H7 (cell line): ENCODE measurements around the gene DNMT1. TPM values are rescaled to one million over a fixed set of nuclear protein-coding genes. Genes with fewer than 3 reads are reported as not detected.
A peak's percentile ranks its signal among the peaks of the same experiment; 100 is the strongest.
"Not testable (repeated sequence)": the region's sequence is repeated elsewhere in the genome, so short reads cannot be mapped to it uniquely, and the experiment has no call there.

Source experiments
- DNase-seq: peaks from one replicate; pipeline ENCODE4 v3.0.0; 2012
- H3K27me3 ChIP-seq: 2 replicates; pipeline ENCODE4 v1.6.0; 2011; ENCODE audit warnings: mild to moderate bottlenecking, low read length; ENCODE audit not compliant: control insufficient read depth, insufficient read depth
- H3K36me3 ChIP-seq: replicated peaks from 2 replicates; pipeline ENCODE4 v1.5.1; 2011; ENCODE audit warnings: low read length; ENCODE audit not compliant: control insufficient read depth, insufficient read depth
- H3K4me3 ChIP-seq: 2 replicates; pipeline ENCODE4 v1.5.1; 2011; ENCODE audit warnings: low read depth, mild to moderate bottlenecking, control low read depth, low read length, moderate library complexity; ENCODE audit not compliant: insufficient read depth
- total RNA-seq: library from RNA; depleted of rRNA; stranded (reverse); fragments of >200 nt; shearing (Covaris generic); gene quantifications from 2 replicates; pipeline ENCODE4 v1.2.3, GENCODE V29; 2014

Gene DNMT1
- total RNA-seq, 1 experiment from 2014 or later: 128 TPM

DNA sequence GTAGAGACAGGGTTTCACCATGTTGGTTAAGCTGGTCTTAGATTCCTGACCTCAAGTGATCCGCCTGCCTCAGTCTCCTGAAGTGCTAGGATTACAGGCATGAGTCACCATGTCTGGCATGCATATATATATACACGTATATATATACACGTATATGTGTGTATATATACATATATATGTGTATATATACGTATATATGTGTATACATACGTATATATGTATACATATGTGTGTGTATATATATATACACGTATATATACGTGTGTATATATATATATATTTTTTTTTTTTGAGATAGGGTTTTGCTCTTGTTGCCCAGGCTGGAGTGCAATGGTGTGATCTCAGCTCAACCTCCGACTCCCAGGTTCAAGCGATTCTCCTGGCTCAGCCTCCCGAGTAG is 11.9 kb downstream of the DNMT1 start:
- Histone ChIP-seq H3K36me3 (peaks cover 17% of the 10 kb centered on the region), H3K4me3 (no peak overlapping the region)
- no peak for DNase-seq

DNA sequence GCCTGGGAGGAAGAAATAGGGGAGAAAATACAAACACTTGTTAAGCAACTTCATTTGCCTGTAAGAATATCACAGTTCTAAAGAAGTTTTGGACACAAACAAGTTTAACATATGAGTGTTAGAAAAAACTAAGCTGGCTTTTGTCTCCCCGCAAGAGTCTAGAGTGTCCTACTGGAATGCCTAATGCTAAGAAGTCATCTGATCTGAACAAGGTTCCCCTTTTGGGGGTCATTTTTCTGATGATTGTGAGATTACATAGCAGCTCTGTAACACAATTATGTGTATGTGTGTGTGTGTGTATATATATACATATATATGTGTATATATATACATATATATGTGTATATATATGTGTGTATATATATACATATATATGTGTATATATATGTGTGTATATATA is 12.7 kb downstream of the DNMT1 start:
- Histone ChIP-seq H3K36me3 (peaks cover 17% of the 10 kb centered on the region), H3K27me3 (no peaks in the 10 kb centered on the region), H3K4me3 (no peak overlapping the region)
- no peak for DNase-seq

More for the DNA sequence above, 11.9 kb downstream of the DNMT1 start:
- no peaks in the 10 kb centered on the region for H3K27me3 ChIP-seq

GRCh38 chr19:10180459-10180858 is 14.3 kb downstream of the DNMT1 start:
- DNase-seq: no peak
- no peaks in the 10 kb centered on the region for H3K27me3 ChIP-seq
- no peak overlapping the region for H3K4me3 ChIP-seq
- H3K36me3 ChIP-seq: peaks cover 17% of the 10 kb centered on the region

DNA sequence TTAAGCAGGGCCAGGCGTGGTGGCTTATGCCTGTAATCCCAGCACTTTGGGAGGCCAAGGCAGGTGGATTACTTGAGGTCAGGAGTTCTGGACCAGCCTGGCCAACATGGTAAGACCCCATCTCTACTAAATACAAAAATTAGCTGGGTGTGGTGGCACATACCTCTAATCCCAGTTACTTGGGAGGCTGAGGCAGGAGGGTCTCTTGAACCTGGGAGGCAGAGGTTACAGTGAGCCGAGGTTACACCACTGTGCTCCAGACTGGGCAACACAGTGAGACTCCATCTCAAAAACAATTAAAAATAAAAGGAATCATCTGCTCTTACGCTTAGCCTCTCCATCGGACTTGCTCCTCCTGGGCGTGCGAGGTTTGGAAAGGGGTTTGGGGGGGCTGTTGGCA is 14.7 kb downstream of the DNMT1 start:
- H3K4me3 ChIP-seq, DNase-seq, H3K27me3 ChIP-seq: not testable (repeated sequence)
- H3K36me3 ChIP-seq: peaks cover 19% of the 10 kb centered on the region

GRCh38 chr19:10173527-10173926 is 21.2 kb downstream of the DNMT1 start:
- H3K27me3 ChIP-seq: no peaks in the 10 kb centered on the region
- no peak for DNase-seq
- no peak overlapping the region for H3K4me3 ChIP-seq
- peaks cover 23% of the 10 kb centered on the region for H3K36me3 ChIP-seq

- H3K36me3 ChIP-seq: peaks cover 31% of the 10 kb centered on the region
- H3K27me3 ChIP-seq: no peaks in the 10 kb centered on the region
- no peak for DNase-seq
- no peak overlapping the region for H3K4me3 ChIP-seq
Observed at GRCh38 chr19:10168386-10168948, 26.3 kb downstream of the DNMT1 start.

DNA sequence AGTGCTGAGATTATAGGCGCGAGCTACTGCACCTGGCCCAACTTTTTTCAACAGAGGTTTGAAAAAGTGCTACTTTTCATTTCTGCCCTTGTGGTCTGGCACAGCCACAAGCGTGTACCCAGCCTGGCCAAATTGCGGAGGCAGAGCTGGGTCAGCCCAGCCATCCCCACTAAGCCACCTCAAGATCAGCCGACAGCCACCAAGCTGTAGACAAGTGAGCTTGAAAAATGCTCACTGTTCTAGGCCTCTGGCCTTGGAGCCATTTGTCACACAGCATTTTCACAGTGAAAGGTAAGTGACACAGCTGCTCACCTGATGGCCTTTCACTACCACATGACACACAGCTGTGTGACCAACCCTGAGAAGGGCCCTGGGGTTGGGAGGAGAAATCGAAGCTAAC is 27.3 kb downstream of the DNMT1 start:
- Histone ChIP-seq H3K27me3 (no peaks in the 10 kb centered on the region), H3K36me3 (peaks cover 33% of the 10 kb centered on the region), H3K4me3 (no peak overlapping the region)
- no peak for DNase-seq

DNA sequence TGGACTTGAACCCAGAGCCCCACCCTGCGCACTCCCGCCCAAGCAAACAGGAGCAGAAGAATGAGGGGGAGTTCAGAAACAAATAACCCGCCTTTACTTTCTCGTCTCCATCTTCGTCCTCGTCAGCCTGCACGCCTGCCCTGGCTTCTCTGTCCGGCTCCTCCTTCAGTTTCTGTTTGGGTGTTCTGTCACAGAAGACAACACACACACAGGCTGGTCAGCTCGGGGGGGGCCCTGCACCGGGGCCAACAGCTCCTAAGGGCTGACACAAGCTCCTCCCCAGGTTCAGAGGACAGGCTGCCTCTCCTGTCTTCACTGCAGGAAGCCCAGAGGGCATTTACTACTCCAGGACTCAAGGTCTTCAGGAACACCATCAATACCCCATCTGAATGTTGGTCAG is 28.3 kb downstream of the DNMT1 start:
- DNase-seq, H3K4me3 ChIP-seq, H3K27me3 ChIP-seq: not testable (repeated sequence)
- peaks cover 32% of the 10 kb centered on the region for H3K36me3 ChIP-seq

DNA sequence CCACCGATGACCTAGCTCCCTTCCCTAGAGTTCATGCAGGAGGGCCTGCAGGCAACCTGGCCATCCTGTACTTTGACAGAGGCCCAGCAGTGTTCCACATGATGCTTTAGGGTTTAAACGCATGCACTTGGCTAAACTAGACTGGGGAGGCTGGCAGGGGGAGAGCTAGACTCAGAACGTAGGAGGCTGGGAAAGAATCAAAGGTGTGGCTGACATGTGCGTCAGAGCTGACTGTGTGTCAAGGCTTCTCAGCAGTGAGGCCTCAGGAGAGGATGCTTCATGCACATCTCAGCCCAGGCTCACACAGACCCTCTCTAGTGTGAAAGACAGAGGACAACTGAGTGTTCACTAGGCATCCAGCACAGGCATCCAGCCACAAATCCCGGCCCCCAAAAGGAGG is 28.7 kb downstream of the DNMT1 start:
- peaks cover 31% of the 10 kb centered on the region for H3K36me3 ChIP-seq
- DNase-seq: no peak
- H3K4me3 ChIP-seq: no peak overlapping the region
- no peaks in the 10 kb centered on the region for H3K27me3 ChIP-seq

- Histone ChIP-seq H3K27me3 (no peaks in the 10 kb centered on the region), H3K36me3 (peaks cover 42% of the 10 kb centered on the region), H3K4me3 (no peak overlapping the region)
- DNase-seq: no peak
Observed at GRCh38 chr19:10163536-10163935, 31.2 kb downstream of the DNMT1 start.

DNA sequence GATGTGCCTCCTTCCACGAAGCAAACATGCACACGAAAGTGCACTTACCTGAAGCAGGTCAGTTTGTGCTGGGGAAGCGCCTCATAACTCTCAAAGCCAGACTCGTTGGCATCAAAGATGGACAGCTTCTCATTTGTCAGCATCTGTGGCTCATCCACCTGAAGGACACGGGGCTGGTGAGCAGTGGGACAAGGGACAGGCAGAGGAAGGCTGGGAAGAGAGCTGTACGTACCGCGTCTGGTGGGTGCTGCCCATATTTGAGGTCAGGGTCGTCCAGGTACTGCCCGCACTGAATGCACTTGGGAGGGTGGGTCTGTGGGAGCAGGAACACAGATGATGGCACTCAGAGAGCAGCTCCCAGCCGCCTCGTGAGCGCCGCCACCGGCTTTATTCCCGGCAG is 35.1 kb downstream of the DNMT1 start:
- peak; percentile 17 for DNase-seq
- Histone ChIP-seq H3K4me3 (no peak overlapping the region), H3K27me3 (no peaks in the 10 kb centered on the region), H3K36me3 (peaks cover 58% of the 10 kb centered on the region)

- DNase-seq: peak; percentile 27
- peaks cover 66% of the 10 kb centered on the region for H3K36me3 ChIP-seq
- no peaks in the 10 kb centered on the region for H3K27me3 ChIP-seq
- no peak overlapping the region for H3K4me3 ChIP-seq
Observed at GRCh38 chr19:10158485-10158884, 36.3 kb downstream of the DNMT1 start.

- peak; percentile 34 for DNase-seq
- no peaks in the 10 kb centered on the region for H3K27me3 ChIP-seq
- peaks cover 62% of the 10 kb centered on the region for H3K36me3 ChIP-seq
- no peak overlapping the region for H3K4me3 ChIP-seq
Observed at GRCh38 chr19:10158071-10158470, 36.7 kb downstream of the DNMT1 start.

GRCh38 chr19:10155839-10156238 is 38.9 kb downstream of the DNMT1 start:
- DNase-seq: peak; percentile 37
- no peaks in the 10 kb centered on the region for H3K27me3 ChIP-seq
- H3K4me3 ChIP-seq: no peak overlapping the region
- H3K36me3 ChIP-seq: peaks cover 73% of the 10 kb centered on the region

DNA sequence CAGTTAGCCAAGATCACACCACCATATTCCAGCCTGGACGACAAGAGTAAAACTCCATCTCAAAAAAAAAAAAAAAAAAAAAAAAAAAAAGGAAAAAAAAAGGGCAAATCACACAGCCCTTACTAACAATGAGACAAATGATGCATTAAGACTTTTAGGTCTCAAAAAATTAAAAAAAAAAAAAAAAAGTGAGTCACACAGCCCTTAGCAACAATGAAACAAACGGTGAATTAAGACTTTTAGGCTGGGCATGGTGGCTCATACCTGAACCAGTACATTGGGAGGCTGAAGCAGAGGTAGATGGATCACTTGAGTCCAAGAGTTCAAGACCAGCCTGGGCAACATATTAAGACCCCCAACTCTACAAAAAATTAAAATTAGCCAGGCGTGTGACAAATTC is 42.7 kb downstream of the DNMT1 start:
- DNase-seq: no peak
- no peaks in the 10 kb centered on the region for H3K27me3 ChIP-seq
- no peak overlapping the region for H3K4me3 ChIP-seq
- H3K36me3 ChIP-seq: peaks cover 68% of the 10 kb centered on the region

DNA sequence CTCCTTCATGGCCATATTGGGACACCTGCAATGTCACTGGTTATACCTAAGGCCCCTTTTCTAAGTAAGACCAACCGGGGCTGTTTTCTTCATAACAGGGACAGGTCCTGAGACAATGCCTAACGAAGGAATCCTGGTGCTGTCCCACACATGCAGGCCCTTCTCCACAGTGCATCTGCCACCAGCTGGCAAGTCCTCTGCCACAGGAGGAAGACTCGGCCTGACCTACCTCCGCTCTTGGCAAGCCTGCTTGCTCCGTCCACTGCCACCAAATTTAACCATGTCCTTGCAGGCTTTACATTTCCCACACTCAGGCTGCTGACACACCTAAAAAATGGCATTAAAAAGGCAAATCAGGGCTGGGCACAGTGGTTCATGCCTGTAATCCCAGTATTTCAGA is 43.2 kb downstream of the DNMT1 start:
- peak; percentile 16 for DNase-seq
- Histone ChIP-seq H3K27me3 (no peaks in the 10 kb centered on the region), H3K4me3 (no peak overlapping the region), H3K36me3 (peaks cover 68% of the 10 kb centered on the region)
